Esophagus squamous epithelium (tissue), 5 donors: ENCODE data around the gene IPO11. TPM values are rescaled to one million over a fixed set of nuclear protein-coding genes. Genes with fewer than 3 reads are reported as not detected.

Experiments
- DNase-seq: peaks from one replicate; lab custom pipeline; 2025; lab: John Stamatoyannopoulos, UW
- H3K27ac ChIP-seq, 4 donors: fragments of 200-600 bp; sonication (generic); one replicate each; pipeline ENCODE4 v1.5.1; 2016 to 2019; ENCODE audit warnings: mild to moderate bottlenecking in 1 of 4
- H3K27me3 ChIP-seq, 4 donors: fragments of 200-600 bp; sonication (generic); 1 replicate in 3 of 4; 2 replicates in 1 of 4; pipeline versions ENCODE4 v1.5.1 to v1.6.0; 2017 to 2021; ENCODE audit warnings: antibody characterized with exemption in 1 of 4
- H3K36me3 ChIP-seq, 3 donors: fragments of 200-600 bp; sonication (generic); one replicate each; pipeline ENCODE4 v1.5.1; 2016 to 2019
- H3K4me1 ChIP-seq, 3 donors: fragments of 200-600 bp; sonication (generic); one replicate each; pipeline ENCODE4 v1.5.1; 2017 to 2019
- H3K4me3 ChIP-seq, 4 donors: fragments of 200-600 bp; sonication (generic); 1 replicate in 3 of 4; 2 replicates in 1 of 4; pipeline ENCODE4 v1.5.1; 2016 to 2019; ENCODE audit warnings: mild to moderate bottlenecking in 2 of 4, moderate library complexity in 1 of 4
- H3K9me3 ChIP-seq, 3 donors: fragments of 200-600 bp; sonication (generic); one replicate each; pipeline ENCODE4 v1.5.1; 2016 to 2019
- CTCF ChIP-seq, 6 experiments: fragments of 450-650 bp in 4 of 6; fragments of 200-600 bp in 2 of 6; sonication (generic) in 2 of 6; IDR thresholded peaks; one replicate each; pipeline ENCODE4 v1.5.1; 2016 to 2019; ENCODE audit warnings: antibody characterized with exemption in 6 of 6, mild to moderate bottlenecking in 4 of 6, moderate library complexity in 4 of 6
- POLR2A ChIP-seq, 4 donors: fragments of 450-650 bp; IDR thresholded peaks; one replicate each; pipeline ENCODE4 v1.6.1; 2017; ENCODE audit warnings: antibody characterized with exemption in 4 of 4, mild to moderate bottlenecking in 4 of 4, moderate library complexity in 3 of 4
- WGBS, 2 donors: methylation state at CpG; one replicate each; pipeline ENCODE4 v1.1.5; 2018; 5-methylcytosine and 5-hydroxymethylcytosine counted together
- intact Hi-C: fragments of 100-400 bp; cut with DNase I; formaldehyde crosslinking; loops from one replicate; pipeline ENCODE4 v1.15.0; 2022
- total RNA-seq, 4 donors: library from RNA; depleted of rRNA; stranded (reverse); fragments of >200 nt; gene quantifications; one replicate each; pipeline ENCODE4 v1.1.0, GENCODE V29; 2016
- donor health status: DM: yes; HTN: yes; CAD: no.

IPO11 gene
- total RNA-seq, 4 donors from 2014 or later, result 8.8 to 29.0 (median 20.3) TPM

GRCh38 chr5:62631909-62632580, 219.5 kb downstream of the IPO11 start:
- Histone ChIP-seq H3K4me3 (no peak overlapping the region), H3K9me3 (no peaks in the 10 kb centered on the region), H3K27ac (no peak overlapping the region), H3K36me3 (peaks cover 0 to 48% (median 0%) of the 10 kb centered on the region in 3 donors), H3K27me3 (no peaks in the 10 kb centered on the region), H3K4me1 (no peaks in the 10 kb centered on the region)
- no peak for DNase-seq
- intact Hi-C loops, result no loop called here
- 71 to 84% methylated on average over 3 of the region's 3 CpGs for WGBS, 2 donors
- no peak for TF ChIP-seq POLR2A (IDR thresholded peaks at IDR 0.05)
- no peak for TF ChIP-seq CTCF (IDR thresholded peaks at IDR 0.05)

- H3K4me1 ChIP-seq, result no peaks in the 10 kb centered on the region
- intact Hi-C loops, result no loop called here
- no peaks in the 10 kb centered on the region for H3K27me3 ChIP-seq
- no peak for DNase-seq
- TF ChIP-seq CTCF (IDR thresholded peaks at IDR 0.05) (no peak), POLR2A (IDR thresholded peaks at IDR 0.05) (no peak)
- H3K4me3 ChIP-seq, result no peak overlapping the region
- H3K9me3 ChIP-seq, result no peaks in the 10 kb centered on the region
- H3K27ac ChIP-seq, result no peak overlapping the region
- H3K36me3 ChIP-seq, result peaks cover 0 to 37% (median 0%) of the 10 kb centered on the region in 3 donors
Observed at GRCh38 chr5:62633243-62633642, 220.7 kb downstream of the IPO11 start.

- Histone ChIP-seq H3K27ac (no peak overlapping the region), H3K9me3 (no peaks in the 10 kb centered on the region), H3K36me3 (peaks cover 0 to 8% (median 0%) of the 10 kb centered on the region in 3 donors), H3K4me3 (no peak overlapping the region), H3K4me1 (no peaks in the 10 kb centered on the region), H3K27me3 (no peaks in the 10 kb centered on the region)
- no peak for TF ChIP-seq POLR2A (IDR thresholded peaks at IDR 0.05)
- no peak for TF ChIP-seq CTCF (IDR thresholded peaks at IDR 0.05)
- intact Hi-C loops, result no loop called here
- 86 to 88% methylated on average over 4 of the region's 4 CpGs for WGBS, 2 donors
- DNase-seq, result no peak
Observed at GRCh38 chr5:62640446-62640845, 227.9 kb downstream of the IPO11 start.

- intact Hi-C loops, result no loop called here
- Histone ChIP-seq H3K4me3 (no peak overlapping the region), H3K36me3 (no peaks in the 10 kb centered on the region), H3K9me3 (no peaks in the 10 kb centered on the region), H3K27ac (no peak overlapping the region), H3K27me3 (no peaks in the 10 kb centered on the region), H3K4me1 (no peaks in the 10 kb centered on the region)
- DNase-seq, result no peak
- TF ChIP-seq POLR2A (IDR thresholded peaks at IDR 0.05), result no peak
- no peak for TF ChIP-seq CTCF (IDR thresholded peaks at IDR 0.05)
- 80 to 89% methylated on average over 6 of the region's 6 CpGs for WGBS, 2 donors
Observed at GRCh38 chr5:62642468-62642867, 229.9 kb downstream of the IPO11 start.

- intact Hi-C loops, result no loop called here
- H3K9me3 ChIP-seq, result no peaks in the 10 kb centered on the region
- H3K4me1 ChIP-seq, result no peaks in the 10 kb centered on the region
- TF ChIP-seq CTCF (IDR thresholded peaks at IDR 0.05) (no peak), POLR2A (IDR thresholded peaks at IDR 0.05) (no peak)
- no peaks in the 10 kb centered on the region for H3K27me3 ChIP-seq
- DNase-seq, result no peak
- no peaks in the 10 kb centered on the region for H3K36me3 ChIP-seq
- no peak overlapping the region for H3K4me3 ChIP-seq
- 88 to 91% methylated on average over 15 to 16 of the region's 17 CpGs for WGBS, 2 donors
- H3K27ac ChIP-seq, result no peak overlapping the region
Observed at GRCh38 chr5:62643556-62644451, 231.2 kb downstream of the IPO11 start.
